Measurements from ENCODE around the gene WDR41.
"Not testable (repeated sequence)": the region's sequence is repeated elsewhere in the genome, so short reads cannot be mapped to it uniquely, and the experiment has no call there.

The WDR41 gene

GRCh38 chr5:77400645-77401044 is 91.5 kb downstream of the WDR41 start:
- DNase-seq = no peak

DNA sequence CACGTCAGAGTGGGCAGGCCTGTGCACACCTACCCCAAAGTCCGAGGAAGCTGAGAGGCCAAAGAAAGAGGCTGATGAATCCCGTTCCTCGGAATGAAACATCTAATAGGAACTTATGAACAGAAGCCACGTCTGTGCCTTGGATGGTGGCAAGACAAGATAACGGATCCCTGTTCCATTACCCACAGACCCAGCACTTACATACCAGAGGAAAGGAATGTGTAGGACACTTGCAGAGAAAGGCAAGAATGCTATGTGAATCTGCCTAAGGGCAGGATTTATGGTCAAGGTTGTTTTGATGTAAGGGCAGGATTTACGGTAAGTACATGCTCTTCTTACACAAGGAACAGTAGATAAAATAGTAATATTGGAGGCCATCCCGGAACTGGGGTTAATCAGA is 93.2 kb downstream of the WDR41 start:
- DNase-seq = no peak

GRCh38 chr5:77398458-77398857 is 93.7 kb downstream of the WDR41 start:
- DNase-seq = no peak

- DNase-seq = no peak
Measured at GRCh38 chr5:77397686-77398292, 94.3 kb downstream of the WDR41 start.

GRCh38 chr5:77396017-77396416 is 96.1 kb downstream of the WDR41 start:
- no peak for DNase-seq

GRCh38 chr5:77394064-77394715 is 97.9 kb downstream of the WDR41 start:
- no peak for DNase-seq

GRCh38 chr5:77391240-77391765 is 100.8 kb downstream of the WDR41 start:
- DNase-seq = no peak

GRCh38 chr5:77390795-77391194 is 101.3 kb downstream of the WDR41 start:
- no peak for DNase-seq

GRCh38 chr5:77390221-77390620 is 101.9 kb downstream of the WDR41 start:
- DNase-seq = no peak

- DNase-seq = no peak
Measured at GRCh38 chr5:77389746-77390145, 102.4 kb downstream of the WDR41 start.

DNA sequence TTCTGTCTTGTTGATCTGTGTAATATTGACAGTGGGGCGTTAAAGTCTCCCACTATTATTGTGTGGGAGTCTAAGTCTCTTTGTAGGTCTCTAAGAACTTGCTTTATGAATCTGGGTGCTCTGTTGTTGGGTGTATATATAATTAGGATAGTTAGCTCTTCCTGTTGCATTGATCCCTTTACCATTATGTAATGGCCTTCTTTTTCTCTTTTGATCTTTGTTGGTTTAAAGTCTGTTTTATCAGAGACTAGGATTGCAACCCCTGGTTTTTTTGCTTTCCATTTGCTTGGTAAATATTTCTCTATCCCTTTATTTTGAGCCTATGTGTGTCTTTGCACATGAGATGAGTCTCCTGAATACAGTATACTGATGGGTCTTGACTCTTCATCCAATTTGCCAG is 105.8 kb downstream of the WDR41 start:
- DNase-seq = not testable (repeated sequence)

GRCh38 chr5:77383336-77383735 is 108.8 kb downstream of the WDR41 start:
- not testable (repeated sequence) for DNase-seq
